ENCODE results near the gene MAGEA8. TPM values are rescaled to one million over a fixed set of nuclear protein-coding genes. Genes with fewer than 3 reads are reported as not detected.
A peak's percentile ranks its signal among the peaks of the same experiment; 100 is the strongest.

MAGEA8 gene, protein sequence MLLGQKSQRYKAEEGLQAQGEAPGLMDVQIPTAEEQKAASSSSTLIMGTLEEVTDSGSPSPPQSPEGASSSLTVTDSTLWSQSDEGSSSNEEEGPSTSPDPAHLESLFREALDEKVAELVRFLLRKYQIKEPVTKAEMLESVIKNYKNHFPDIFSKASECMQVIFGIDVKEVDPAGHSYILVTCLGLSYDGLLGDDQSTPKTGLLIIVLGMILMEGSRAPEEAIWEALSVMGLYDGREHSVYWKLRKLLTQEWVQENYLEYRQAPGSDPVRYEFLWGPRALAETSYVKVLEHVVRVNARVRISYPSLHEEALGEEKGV
- not detected in 2 replicates for total RNA-seq
- not detected in 2 replicates for polyA plus RNA-seq
- not detected in 2 replicates for polyA plus RNA-seq (2011; cell fraction: cytosol; rRNA removed)
- not detected in 2 replicates for polyA plus RNA-seq (2011; cell fraction: nucleus; rRNA removed)
- not detected in 2 replicates for polyA plus RNA-seq (2012)
- polyA minus RNA-seq = not detected in 2 replicates
- polyA minus RNA-seq (2011; cell fraction: cytosol; rRNA and poly(A)+ RNA removed) = not detected
- polyA minus RNA-seq (2011; cell fraction: nucleus; rRNA and poly(A)+ RNA removed) = not detected in 2 replicates
- Bru-seq, nascent RNA = not detected
- BruChase-seq, experiment 1, labeled RNA remaining after a 6-hour chase = not detected
- BruChase-seq, experiment 2, labeled RNA remaining after a 2-hour chase = not detected
- long read RNA-seq = 0 reads

DNA sequence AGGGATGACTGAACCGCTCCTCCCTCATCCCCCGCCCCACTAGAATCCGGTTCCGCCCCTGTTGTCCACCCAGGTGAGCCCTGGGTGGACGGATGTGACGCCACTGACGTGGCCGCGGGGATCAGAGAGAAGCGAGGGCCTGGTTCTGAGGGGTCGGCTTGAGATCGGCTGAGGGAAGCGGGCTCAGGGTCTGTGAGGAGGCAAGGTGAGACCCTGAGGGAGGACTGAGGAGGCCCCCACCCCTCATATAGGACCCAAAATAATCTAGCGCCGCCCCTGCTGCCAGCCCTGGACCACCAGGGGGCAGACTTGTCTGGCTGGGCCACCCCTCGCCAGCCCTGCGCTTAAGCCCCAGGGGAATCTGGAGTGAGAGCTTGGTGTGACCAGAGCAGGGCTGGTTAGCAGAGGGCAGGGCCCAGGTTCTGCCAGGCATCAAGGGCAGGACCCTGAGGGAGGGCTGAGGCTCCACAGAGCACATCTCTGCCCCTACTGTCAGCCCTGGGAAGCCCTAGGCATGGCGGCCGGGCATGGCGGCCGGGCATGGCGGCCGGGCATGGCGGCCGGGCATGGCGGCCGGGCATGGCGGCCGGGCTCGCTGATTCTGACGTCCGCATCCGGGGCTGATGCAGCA lies at the start of gene MAGEA8:
MAGEA8 (plus strand) TSS at position 103 of the 631 bp plus-strand sequence. CDS start 3,090 bp downstream, outside the sequence.
- H3K27me3 ChIP-seq (ENCODE audit: control insufficient read depth in 2 of 2, insufficient read depth in 2 of 2, low read length in 2 of 2) = no peaks in the 10 kb centered on the region
- CTCF ChIA-PET = no interaction called here
- H3K9ac ChIP-seq (replicated peaks; ENCODE audit: extremely low read depth, insufficient read depth, low read length) = no peak within 1 kb of the TSS
- POLR2A ChIA-PET = no interaction called here
- H3K4me1 ChIP-seq (ENCODE audit: control insufficient read depth, extremely low read depth, insufficient read depth, low read length) = no peaks in the 10 kb centered on the region
- no TSS peak for BruUV-seq (replicated peaks)
- intact Hi-C loops (cut with micrococcal nuclease) = no loop called here
- no peaks in the 10 kb centered on the region for H3K9me3 ChIP-seq (replicated peaks; ENCODE audit: control insufficient read depth, insufficient read depth, low read length)
- no peak within 1 kb of the TSS for H3K27ac ChIP-seq (ENCODE audit: insufficient read depth, low read depth, low read length)
- dilution Hi-C loops (cut with MboI; ENCODE audit: extremely low pct_ligation_motif_present, low sequenced_read_pairs) = no loop called here
- TF ChIP-seq GATA2 (IDR thresholded peaks at IDR 0.05; ENCODE audit: insufficient read depth, insufficient read length, low read depth, low read length) = no peak
- TF ChIP-seq, protein P1, sequence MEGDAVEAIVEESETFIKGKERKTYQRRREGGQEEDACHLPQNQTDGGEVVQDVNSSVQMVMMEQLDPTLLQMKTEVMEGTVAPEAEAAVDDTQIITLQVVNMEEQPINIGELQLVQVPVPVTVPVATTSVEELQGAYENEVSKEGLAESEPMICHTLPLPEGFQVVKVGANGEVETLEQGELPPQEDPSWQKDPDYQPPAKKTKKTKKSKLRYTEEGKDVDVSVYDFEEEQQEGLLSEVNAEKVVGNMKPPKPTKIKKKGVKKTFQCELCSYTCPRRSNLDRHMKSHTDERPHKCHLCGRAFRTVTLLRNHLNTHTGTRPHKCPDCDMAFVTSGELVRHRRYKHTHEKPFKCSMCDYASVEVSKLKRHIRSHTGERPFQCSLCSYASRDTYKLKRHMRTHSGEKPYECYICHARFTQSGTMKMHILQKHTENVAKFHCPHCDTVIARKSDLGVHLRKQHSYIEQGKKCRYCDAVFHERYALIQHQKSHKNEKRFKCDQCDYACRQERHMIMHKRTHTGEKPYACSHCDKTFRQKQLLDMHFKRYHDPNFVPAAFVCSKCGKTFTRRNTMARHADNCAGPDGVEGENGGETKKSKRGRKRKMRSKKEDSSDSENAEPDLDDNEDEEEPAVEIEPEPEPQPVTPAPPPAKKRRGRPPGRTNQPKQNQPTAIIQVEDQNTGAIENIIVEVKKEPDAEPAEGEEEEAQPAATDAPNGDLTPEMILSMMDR (IDR thresholded peaks at IDR 0.05; ENCODE audit: extremely low read depth in 1 of 2, insufficient read depth in 1 of 2, low read depth in 1 of 2, low read length in 2 of 2) = peak in 1 of 2 donors; percentile 11
- no peaks in the 10 kb centered on the region for H3K79me2 ChIP-seq (ENCODE audit: control insufficient read depth, insufficient read depth, low read length)
- no peak within 1 kb of the TSS for H3K4me2 ChIP-seq (ENCODE audit: insufficient read depth, low read length)
- no peak within 1 kb of the TSS for H3K4me3 ChIP-seq (replicated peaks in 1 of 3; ENCODE audit: insufficient read depth in 1 of 3, low read depth in 1 of 3, low read length in 3 of 3)
- FAIRE-seq (no peak), DNase-seq (ENCODE audit: low read depth, low spot score) (no peak)
- no peak within 1 kb of the TSS for H2AFZ ChIP-seq (ENCODE audit: low read depth, low read length)
- no peaks in the 10 kb centered on the region for H3K9me1 ChIP-seq (replicated peaks; ENCODE audit: control insufficient read depth, extremely low read depth, insufficient read depth, low read length)
- H4K20me1 ChIP-seq (replicated peaks; ENCODE audit: control insufficient read depth, extremely low read depth, insufficient read depth, low read length) = no peaks in the 10 kb centered on the region
- H3K36me3 ChIP-seq (ENCODE audit: control insufficient read depth in 2 of 2, extremely low read depth in 1 of 2, insufficient read depth in 2 of 2, low read length in 2 of 2) = no peaks in the 10 kb centered on the region

All from endothelial cell of umbilical vein (primary cell).